Mesothelial cell of epicardium (in vitro differentiated cells): Measurements from ENCODE around the gene HTR6. TPM values are rescaled to one million over a fixed set of nuclear protein-coding genes. Genes with fewer than 3 reads are reported as not detected.
A peak's percentile ranks its signal among the peaks of the same experiment; 100 is the strongest.

Experiments used
- DNase-seq, 2 experiments: peaks; one replicate each; pipeline ENCODE4 v3.0.0; 2021; ENCODE audit warnings: low spot score in 2 of 2; ENCODE audit not compliant: unreplicated experiment in 2 of 2
- H3K27ac Mint-ChIP-seq: 2 replicates; pipeline ENCODE4 v1.8.0; 2021; ENCODE audit warnings: mixed read lengths
- H3K27me3 Mint-ChIP-seq: 2 replicates; pipeline ENCODE4 v1.8.0; 2021; ENCODE audit warnings: low read depth, mixed read lengths
- H3K36me3 Mint-ChIP-seq: 2 replicates; pipeline ENCODE4 v1.8.0; 2021; ENCODE audit warnings: mixed read lengths
- H3K4me1 Mint-ChIP-seq: 2 replicates; pipeline ENCODE4 v1.8.0; 2021; ENCODE audit warnings: mixed read lengths
- H3K4me3 Mint-ChIP-seq: 2 replicates; pipeline ENCODE4 v1.8.0; 2021; ENCODE audit warnings: mild to moderate bottlenecking, moderate library complexity, mixed read lengths
- H3K9me3 Mint-ChIP-seq: 2 replicates; pipeline ENCODE4 v1.8.0; 2021; ENCODE audit warnings: mixed read lengths
- CTCF ChIP-seq: fragments of 200-600 bp; sonication (generic); IDR thresholded peaks from one replicate; pipeline ENCODE4 v1.5.0; 2021; ENCODE audit warnings: antibody characterized with exemption; ENCODE audit not compliant: unreplicated experiment
- total RNA-seq: library from RNA; stranded (reverse); gene quantifications from 3 replicates; pipeline ENCODE4 v1.2.1, GENCODE V29; 2021

Gene HTR6
- total RNA-seq, 1 donor from 2014 or later, result 0.11 TPM

GRCh38 chr1:19648689-19649088 is 16.0 kb upstream of the HTR6 start:
- no peak for DNase-seq
- no peak for TF ChIP-seq CTCF
- peaks cover 4% of the 10 kb centered on the region for H3K4me1 Mint-ChIP-seq
- H3K9me3 Mint-ChIP-seq, result no peaks in the 10 kb centered on the region
- H3K4me3 Mint-ChIP-seq, result no peak overlapping the region
- H3K27me3 Mint-ChIP-seq, result peaks cover 13% of the 10 kb centered on the region
- no peak overlapping the region for H3K27ac Mint-ChIP-seq
- no peaks in the 10 kb centered on the region for H3K36me3 Mint-ChIP-seq

- Mint-ChIP-seq H3K4me3 (no peak overlapping the region), H3K27ac (no peak overlapping the region), H3K4me1 (peaks cover 2% of the 10 kb centered on the region), H3K27me3 (peaks cover 9% of the 10 kb centered on the region), H3K9me3 (no peaks in the 10 kb centered on the region), H3K36me3 (no peaks in the 10 kb centered on the region)
- TF ChIP-seq CTCF, result no peak
- DNase-seq, result no peak
Measured at GRCh38 chr1:19650416-19651140, 14.1 kb upstream of the HTR6 start.

GRCh38 chr1:19651141-19651737 is 13.4 kb upstream of the HTR6 start:
- no peak overlapping the region for H3K27ac Mint-ChIP-seq
- H3K36me3 Mint-ChIP-seq, result no peaks in the 10 kb centered on the region
- peaks cover 3% of the 10 kb centered on the region for H3K27me3 Mint-ChIP-seq
- no peaks in the 10 kb centered on the region for H3K9me3 Mint-ChIP-seq
- DNase-seq, result peak in 1 of 2 experiments; percentile 56
- H3K4me1 Mint-ChIP-seq, result peaks cover 2% of the 10 kb centered on the region
- peak; percentile 20 for TF ChIP-seq CTCF
- no peak overlapping the region for H3K4me3 Mint-ChIP-seq

- no peaks in the 10 kb centered on the region for H3K36me3 Mint-ChIP-seq
- H3K27me3 Mint-ChIP-seq, result no peaks in the 10 kb centered on the region
- no peak overlapping the region for H3K4me3 Mint-ChIP-seq
- TF ChIP-seq CTCF, result no peak
- no peak overlapping the region for H3K27ac Mint-ChIP-seq
- DNase-seq, result no peak
- peaks cover 3% of the 10 kb centered on the region for H3K4me1 Mint-ChIP-seq
- H3K9me3 Mint-ChIP-seq, result no peaks in the 10 kb centered on the region
Measured at GRCh38 chr1:19654386-19654785, 10.3 kb upstream of the HTR6 start.

- peaks cover 4% of the 10 kb centered on the region for H3K27me3 Mint-ChIP-seq
- peaks cover 7% of the 10 kb centered on the region for H3K4me1 Mint-ChIP-seq
- no peak overlapping the region for H3K27ac Mint-ChIP-seq
- no peaks in the 10 kb centered on the region for H3K9me3 Mint-ChIP-seq
- no peak overlapping the region for H3K4me3 Mint-ChIP-seq
- no peaks in the 10 kb centered on the region for H3K36me3 Mint-ChIP-seq
- TF ChIP-seq CTCF, result no peak
- DNase-seq, result no peak
Measured at GRCh38 chr1:19654886-19655717, 9.6 kb upstream of the HTR6 start.
